Measurements from ENCODE around the gene LOXL3.
A peak's percentile ranks its signal among the peaks of the same experiment; 100 is the strongest.

GRCh38 chr2:74525717-74526648 lies 27.8 kb downstream of the LOXL3 start, which contains the start of gene DQX1:
- TF ChIP-seq CTCF (IDR thresholded peaks at IDR 0.05) (no peak), POLR2AphosphoS5 (IDR thresholded peaks at IDR 0.05) (peak; percentile 28 to 86 (median 82))
